K562 (cell line): ENCODE results near the gene C1QTNF5. TPM values are rescaled to one million over a fixed set of nuclear protein-coding genes. Genes with fewer than 3 reads are reported as not detected.

Source experiments
- ATAC-seq: fragments of 200-7000 bp; cut with Tn5 transposase; 3 replicates; pipeline ENCODE4 v1.9.1; 2020; ENCODE audit warnings: moderate library complexity
- BruUV-seq: library from RNA; stranded (reverse); fragments of 400-500 nt; replicated peaks from 2 replicates; lab custom pipeline; 2021; lab: Mats Ljungman, UMichigan
- CTCF ChIA-PET: fragments of 300-600 bp; formaldehyde crosslinking; extraction: SDS; loops from one replicate; lab custom pipeline; 2021; ENCODE audit warnings: low intra/inter-chr PET ratio; lab: Yijun Ruan, JAX
- POLR2A ChIA-PET: fragments of 300-600, 350-650 bp; sonication (Branson Sonifier 250); formaldehyde crosslinking; extraction: SDS; loops from one replicate; lab custom pipeline; 2021; ENCODE audit warnings: antibody characterized with exemption, inconsistent platforms; lab: Yijun Ruan, JAX
- DNase-seq, 4 experiments: peaks; one replicate each; pipeline versions ENCODE4 v3.0.0 to v3.0.0-alpha.2; 2011 to 2018; ENCODE audit warnings: low spot score in 3 of 4, mixed read lengths in 3 of 4; ENCODE audit errors: extremely low read depth in 1 of 4
- FAIRE-seq: peaks from 2 replicates; lab custom pipeline; 2011; peaks lifted over from hg19 to GRCh38; lab: Jason Lieb, UNC
- H2AFZ ChIP-seq: 2 replicates; pipeline ENCODE4 v1.6.0; 2011; ENCODE audit warnings: low read depth, low read length, control low read depth, inconsistent platforms
- H3K27ac ChIP-seq: fragments of 200-600 bp; 3 replicates; pipeline ENCODE4 v1.8.0; 2011; ENCODE audit warnings: low read depth, mild to moderate bottlenecking, control low read depth, inconsistent platforms, low read length, moderate library complexity, mixed read lengths; ENCODE audit errors: extremely low read depth
- H3K27me3 ChIP-seq, 2 experiments: fragments of 300-600 bp in 1 of 2; 2 replicates in 1 of 2; 3 replicates in 1 of 2; pipeline versions ENCODE4 v1.6.0 to v1.8.0; 2011; ENCODE audit warnings: inconsistent platforms in 2 of 2, low read length in 2 of 2, mild to moderate bottlenecking in 1 of 2, mixed read lengths in 1 of 2, moderate library complexity in 1 of 2; ENCODE audit not compliant: control insufficient read depth in 2 of 2, insufficient read depth in 2 of 2
- H3K36me3 ChIP-seq: fragments of 300-600 bp; 3 replicates; pipeline ENCODE4 v1.8.0; 2011; ENCODE audit warnings: mild to moderate bottlenecking, low read length, inconsistent platforms; ENCODE audit not compliant: control insufficient read depth, insufficient read depth
- H3K4me1 ChIP-seq, 2 experiments: fragments of 200-600 bp in 1 of 2; replicated peaks in 1 of 2; 2 replicates in 1 of 2; 3 replicates in 1 of 2; pipeline versions ENCODE4 v1.5.1 to v1.8.0; 2011; ENCODE audit warnings: inconsistent platforms in 2 of 2, low read length in 2 of 2, mild to moderate bottlenecking in 1 of 2, mixed read lengths in 1 of 2, moderate library complexity in 1 of 2; ENCODE audit not compliant: control insufficient read depth in 2 of 2, insufficient read depth in 2 of 2
- H3K4me2 ChIP-seq: 2 replicates; pipeline ENCODE4 v1.6.1; 2011; ENCODE audit warnings: low read length, control low read depth, inconsistent platforms, mixed read lengths; ENCODE audit not compliant: insufficient read depth
- H3K4me3 ChIP-seq: fragments of 200-600 bp; sonication (generic), shearing (Covaris generic); 2 replicates; pipeline ENCODE4 v1.5.1; 2016; ENCODE audit warnings: control low read depth, inconsistent platforms
- H3K79me2 ChIP-seq: fragments of 200-600 bp; 3 replicates; pipeline ENCODE4 v1.8.0; 2011; ENCODE audit warnings: low read length, inconsistent platforms; ENCODE audit not compliant: control insufficient read depth, insufficient read depth
- H3K9ac ChIP-seq, 2 experiments: 2 replicates each; pipeline versions ENCODE4 v1.6.0 to v1.6.1; 2011; ENCODE audit warnings: low read depth in 2 of 2, low read length in 2 of 2, control low read depth in 1 of 2, inconsistent platforms in 1 of 2, mild to moderate bottlenecking in 1 of 2, mixed read lengths in 1 of 2; ENCODE audit not compliant: insufficient read depth in 1 of 2
- H3K9me1 ChIP-seq: one replicate; pipeline ENCODE4 v1.6.0; 2011; ENCODE audit warnings: inconsistent platforms, mild to moderate bottlenecking, low read length, moderate library complexity; ENCODE audit not compliant: control insufficient read depth, insufficient read depth
- H3K9me3 ChIP-seq: replicated peaks from 2 replicates; pipeline ENCODE4 v1.5.1; 2011; ENCODE audit warnings: low read depth, low read length, inconsistent platforms; ENCODE audit not compliant: control insufficient read depth, insufficient read depth
- H4K20me1 ChIP-seq: replicated peaks from 2 replicates; pipeline ENCODE4 v1.6.1; 2011; ENCODE audit warnings: low read length, inconsistent platforms, mixed read lengths; ENCODE audit not compliant: control insufficient read depth, insufficient read depth
- ARID1B ChIP-seq: fragments of 450-650 bp; IDR thresholded peaks from 2 replicates; pipeline ENCODE4 v1.6.1; 2016; ENCODE audit warnings: antibody characterized with exemption, mild to moderate bottlenecking, inconsistent platforms
- CBFA2T3 ChIP-seq: fragments of 450-650 bp; IDR thresholded peaks from 2 replicates; pipeline ENCODE4 v1.6.1; 2017
- CBX3 ChIP-seq, 2 experiments: IDR thresholded peaks; 1 replicate in 1 of 2; 2 replicates in 1 of 2; pipeline ENCODE4 v1.6.1; 2012; ENCODE audit warnings: inconsistent platforms in 2 of 2, low read length in 2 of 2, borderline replicate concordance in 1 of 2, control low read depth in 1 of 2
- CREM ChIP-seq: IDR thresholded peaks from 2 replicates; pipeline ENCODE4 v1.6.1; 2014; ENCODE audit warnings: antibody characterized with exemption, low read depth
- CXXC5 ChIP-seq: fragments of 250-450 bp; sonication (Bioruptor Pico); IDR thresholded peaks from 2 replicates; pipeline ENCODE4 v1.8.0; 2022; ENCODE audit warnings: inconsistent platforms, mild to moderate bottlenecking, moderate library complexity
- ESRRA ChIP-seq: fragments of 450-650 bp; IDR thresholded peaks from 2 replicates; pipeline ENCODE4 v1.6.1; 2014; ENCODE audit warnings: low read depth, mild to moderate bottlenecking, moderate library complexity, borderline replicate concordance
- MYC ChIP-seq, 2 experiments: fragments of 250-450 bp in 1 of 2; sonication (Bioruptor Pico) in 1 of 2; IDR thresholded peaks; 2 replicates each; pipeline versions ENCODE4 v1.5.1 to v1.6.1; 2012 to 2021; ENCODE audit warnings: low read depth in 2 of 2, borderline replicate concordance in 1 of 2, improper control_type of control experiment in 1 of 2, low read length in 1 of 2, mild to moderate bottlenecking in 1 of 2, moderate library complexity in 1 of 2
- POLR2G ChIP-seq: fragments of 200-400 bp; formaldehyde crosslinking; IDR thresholded peaks from 2 replicates; pipeline ENCODE4 v1.6.1; 2017; ENCODE audit warnings: low read depth, mild to moderate bottlenecking, antibody characterized with exemption, low read length, moderate library complexity
- RBM25 ChIP-seq: fragments of 200-400 bp; formaldehyde crosslinking; IDR thresholded peaks from 2 replicates; pipeline ENCODE4 v1.6.1; 2018; ENCODE audit warnings: low read length, low read depth, moderate library complexity; ENCODE audit not compliant: severe bottlenecking
- SETDB1 ChIP-seq: IDR thresholded peaks from one replicate; pipeline ENCODE4 v1.6.1; 2012; ENCODE audit warnings: low read length, control low read depth, inconsistent platforms
- SOX6 ChIP-seq: fragments of 450-650 bp; IDR thresholded peaks from 2 replicates; pipeline ENCODE4 v1.6.1; 2014; ENCODE audit warnings: mild to moderate bottlenecking
- SRF ChIP-seq, 2 experiments: fragments of 250-450, 450-650 bp in 1 of 2; sonication (Bioruptor Pico) in 1 of 2; sonication (generic) in 1 of 2; formaldehyde crosslinking; IDR thresholded peaks; 2 replicates each; pipeline versions ENCODE4 v1.5.0 to v1.5.1; 2020 to 2022; ENCODE audit warnings: mild to moderate bottlenecking in 1 of 2, missing genetic modification reagents in 1 of 2
- STAT5B ChIP-seq: fragments of 250-450 bp; sonication (Bioruptor Pico); IDR thresholded peaks from 2 replicates; pipeline ENCODE4 v1.8.0; 2021; ENCODE audit warnings: mild to moderate bottlenecking, inconsistent platforms
- TEAD1 ChIP-seq, 2 experiments: fragments of 450-650 bp in 1 of 2; sonication (generic) in 1 of 2; formaldehyde crosslinking; IDR thresholded peaks; 2 replicates each; pipeline versions ENCODE4 v1.4.0 to v1.8.0; 2020 to 2022; ENCODE audit warnings: mild to moderate bottlenecking in 2 of 2, missing genetic modification reagents in 1 of 2
- TEAD2 ChIP-seq: fragments of 450-650 bp; IDR thresholded peaks from 2 replicates; pipeline ENCODE4 v1.6.1; 2016; ENCODE audit warnings: missing genetic modification characterization, control low read depth, missing compliant biosample characterization
- VEZF1 ChIP-seq: fragments of 200-800 bp; sonication (Bioruptor generic); IDR thresholded peaks from 2 replicates; pipeline ENCODE4 v1.6.1; 2017; ENCODE audit warnings: missing genetic modification characterization, missing compliant biosample characterization
- ZKSCAN1 ChIP-seq: fragments of 150-350 bp; IDR thresholded peaks from 2 replicates; pipeline ENCODE4 v1.6.1; 2016; ENCODE audit warnings: low read depth, low read length
- ZNF263 ChIP-seq: sonication (generic); formaldehyde crosslinking; IDR thresholded peaks from 2 replicates; pipeline ENCODE4 v1.8.0; 2022; ENCODE audit warnings: mild to moderate bottlenecking, missing genetic modification reagents, borderline replicate concordance
- ZNF3 ChIP-seq: fragments of 250-450 bp; sonication (Bioruptor Pico); IDR thresholded peaks from 2 replicates; pipeline ENCODE4 v1.5.0; 2021; ENCODE audit warnings: mild to moderate bottlenecking, moderate library complexity
- WGBS: fragments of 100-300 bp; shearing (Covaris generic); methylation state at CpG from one replicate; pipeline ENCODE4 v1.1.6; 2016; ENCODE audit warnings: low coverage, mixed read lengths; ENCODE audit not compliant: insufficient coverage; ENCODE audit errors: missing lambda C conversion rate; 5-methylcytosine and 5-hydroxymethylcytosine counted together
- in situ Hi-C: fragments of 300-500 bp; cut with MboI; formaldehyde crosslinking; loops from 4 replicates; pipeline ENCODE4 v1.15.0; 2018; ENCODE audit warnings: inconsistent platforms, mixed read lengths
- intact Hi-C: fragments of 100-400 bp; cut with micrococcal nuclease; formaldehyde crosslinking; loops from 2 replicates; pipeline ENCODE4 v1.14.2; 2022
- polyA plus RNA-seq, 8 experiments: library from polyadenylated mRNA; depleted of rRNA in 4 of 8; stranded (reverse) in 5 of 8; unstranded in 3 of 8; fragments of >200 nt; fragmentation: Nextera tagmentation in 2 of 8; fragmentation: Illumina TruSeq in 1 of 8; extraction: Ambion mirVana in 2 of 8; extraction: Trizol in 1 of 8; gene quantifications; 2 replicates each; pipeline versions ENCODE4 v1.2.1 to v1.2.3, GENCODE V29; 2011 to 2014; ENCODE audit warnings: inconsistent platforms in 1 of 8, missing spikeins in 1 of 8
- total RNA-seq, 7 experiments: library from RNA; depleted of rRNA in 6 of 7; stranded (reverse); fragments of >200 nt in 6 of 7; fragmentation: Illumina TruSeq in 2 of 7; extraction: Trizol in 2 of 7; gene quantifications; 2 replicates each; pipeline versions ENCODE4 v1.2.1 to v1.2.3, GENCODE V29; 2011 to 2021; ENCODE audit warnings: low replicate concordance in 1 of 7

Gene C1QTNF5
- total and polyA plus RNA-seq, 9 of the 15 experiments (the other 6 are each of a cell fraction or from before 2014, with no cell fraction given) = 0.07 to 0.76 (median 0.24) TPM; not detected in 1

GRCh38 chr11:119374632-119375336, 34.1 kb upstream of the C1QTNF5 start:
- FAIRE-seq (peak; percentile 91), ATAC-seq (peak; percentile 79), DNase-seq (peak; percentile 57 to 85 (median 68))
- no peaks in the 10 kb centered on the region for H3K27me3 ChIP-seq
- H3K27ac ChIP-seq = 0 out of 3 replicates have a peak overlapping the region, but pooled peaks have one; percentile 2
- H3K9ac ChIP-seq = peak overlapping the region in 1 of 2 experiments; percentile 56; a peak in 2 of 4 replicates
- no peak overlapping the region for H3K4me3 ChIP-seq
- no TSS peak for BruUV-seq
- in situ Hi-C loops = no loop called here
- peak overlapping the region; percentile 27; the same call in 1 of the 2 replicates for H3K4me2 ChIP-seq
- intact Hi-C loops = loop anchor here (1.0 to 5.0 kb wide), 4 partner anchors 18 to 267 kb away; partner anchors contain the start of gene C2CD2L
- H4K20me1 ChIP-seq = peaks cover 5% of the 10 kb centered on the region; the same call in 1 of the 2 replicates
- peaks cover 14% of the 10 kb centered on the region; the same call in 1 of the 3 replicates for H3K79me2 ChIP-seq
- POLR2A ChIA-PET = interaction anchor here (0.6 to 3.7 kb wide), 6 partner anchors 10 to 282 kb away, joined by 3 to 24 read pairs (median 4); partner anchors contain the start of gene C2CD2L
- H3K9me1 ChIP-seq = no peaks in the 10 kb centered on the region
- H3K4me1 ChIP-seq = peaks cover 67 to 77% of the 10 kb centered on the region in 2 experiments
- H2AFZ ChIP-seq = no peak overlapping the region
- CTCF ChIA-PET = interaction anchor here (1.5 to 5.9 kb wide), 2 partner anchors 16 to 19 kb away, joined by 3 to 41 read pairs; no protein-coding TSS in a partner anchor
- 14% methylated on average over 11 of the region's 11 CpGs for WGBS
- H3K36me3 ChIP-seq = peaks cover 27% of the 10 kb centered on the region; the same call in 1 of the 3 replicates
- no peaks in the 10 kb centered on the region for H3K9me3 ChIP-seq
- TF ChIP-seq ZKSCAN1 (no peak), SETDB1 (no peak), SRF (CRISPR knock-in tag; IDR thresholded peaks at IDR 0.05) (peak in 1 of 2 experiments; percentile 23; a peak in 1 of 4 replicates), STAT5B (CRISPR knock-in tag) (no peak), CBFA2T3 (0 out of 2 replicates have a peak, but pooled peaks have one; percentile 37), CREM (peak; percentile 84), CXXC5 (CRISPR knock-in tag) (0 out of 2 replicates have a peak, but pooled peaks have one; percentile 50), TEAD2 (tag) (no peak), ZNF3 (CRISPR knock-in tag) (no peak), VEZF1 (CRISPR knock-in tag) (peak; percentile 32; the same call in 1 of the 2 replicates), RBM25 (peak; percentile 79), MYC (IDR thresholded peaks at IDR 0.05; ENCODE audit: low read depth, low read length) (peak; percentile 64; the same call in 1 of the 2 replicates), MYC (CRISPR knock-in tag; IDR thresholded peaks at IDR 0.05; ENCODE audit: borderline replicate concordance, low read depth) (no peak), ARID1B (peak; percentile 46; the same call in 1 of the 2 replicates), SOX6 (peak; percentile 81), ESRRA (peak; percentile 66; the same call in 1 of the 2 replicates), TEAD1 (CRISPR knock-in tag; IDR thresholded peaks at IDR 0.05) (peak in 1 of 2 experiments; percentile 46; a peak in 1 of 4 replicates), POLR2G (0 out of 2 replicates have a peak, but pooled peaks have one; percentile 21), CBX3 (IDR thresholded peaks at IDR 0.05; ENCODE audit: borderline replicate concordance in 1 of 2, low read length in 2 of 2) (no peak; a peak in 1 of 3 replicates), ZNF263 (peak; percentile 34; the same call in 1 of the 2 replicates)
